ENCODE results near the gene CNGA1.

DNA sequence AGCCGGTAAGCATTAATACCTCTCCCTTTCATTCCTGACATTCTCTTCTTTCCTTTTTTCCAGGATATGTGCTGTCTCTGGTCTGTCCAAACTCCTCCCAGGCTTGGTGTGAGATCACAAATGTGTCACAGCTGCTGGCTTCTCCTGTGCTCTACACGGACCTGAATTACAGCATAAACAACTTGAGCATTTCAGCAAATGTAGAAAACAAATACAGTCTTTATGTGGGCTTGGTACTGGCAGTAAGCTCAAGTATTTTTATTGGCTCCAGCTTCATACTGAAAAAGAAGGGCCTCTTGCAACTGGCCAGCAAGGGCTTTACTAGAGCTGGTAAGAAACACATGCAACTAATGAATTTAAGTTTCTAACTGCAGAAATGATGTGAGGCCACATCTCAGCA lies 8.5 kb upstream of the CNGA1 start:
- TF ChIP-seq CTCF (IDR thresholded peaks at IDR 0.05) (no peak), POLR2A (IDR thresholded peaks at IDR 0.05) (no peak)
